Coronary artery (tissue), 2 donors: ENCODE data around the gene EFCAB6.
A peak's percentile ranks its signal among the peaks of the same experiment; 100 is the strongest.

Source experiments
- DNase-seq: peaks from one replicate; pipeline ENCODE4 v3.0.0-alpha.2; 2017; ENCODE audit warnings: low spot score
- H3K27ac ChIP-seq, 2 donors: fragments of 200-600 bp; sonication (generic); one replicate each; pipeline ENCODE4 v1.5.1; 2016 to 2019
- H3K4me3 ChIP-seq: fragments of 200-600 bp; sonication (generic); 2 replicates; pipeline ENCODE4 v1.5.1; 2016; ENCODE audit warnings: mild to moderate bottlenecking, moderate library complexity
- TF ChIP-seq, protein P1 (sequence below): fragments of 200-600 bp; sonication (generic); IDR thresholded peaks from one replicate; pipeline ENCODE4 v1.5.1; 2019; ENCODE audit warnings: antibody characterized with exemption

The EFCAB6 gene

DNA sequence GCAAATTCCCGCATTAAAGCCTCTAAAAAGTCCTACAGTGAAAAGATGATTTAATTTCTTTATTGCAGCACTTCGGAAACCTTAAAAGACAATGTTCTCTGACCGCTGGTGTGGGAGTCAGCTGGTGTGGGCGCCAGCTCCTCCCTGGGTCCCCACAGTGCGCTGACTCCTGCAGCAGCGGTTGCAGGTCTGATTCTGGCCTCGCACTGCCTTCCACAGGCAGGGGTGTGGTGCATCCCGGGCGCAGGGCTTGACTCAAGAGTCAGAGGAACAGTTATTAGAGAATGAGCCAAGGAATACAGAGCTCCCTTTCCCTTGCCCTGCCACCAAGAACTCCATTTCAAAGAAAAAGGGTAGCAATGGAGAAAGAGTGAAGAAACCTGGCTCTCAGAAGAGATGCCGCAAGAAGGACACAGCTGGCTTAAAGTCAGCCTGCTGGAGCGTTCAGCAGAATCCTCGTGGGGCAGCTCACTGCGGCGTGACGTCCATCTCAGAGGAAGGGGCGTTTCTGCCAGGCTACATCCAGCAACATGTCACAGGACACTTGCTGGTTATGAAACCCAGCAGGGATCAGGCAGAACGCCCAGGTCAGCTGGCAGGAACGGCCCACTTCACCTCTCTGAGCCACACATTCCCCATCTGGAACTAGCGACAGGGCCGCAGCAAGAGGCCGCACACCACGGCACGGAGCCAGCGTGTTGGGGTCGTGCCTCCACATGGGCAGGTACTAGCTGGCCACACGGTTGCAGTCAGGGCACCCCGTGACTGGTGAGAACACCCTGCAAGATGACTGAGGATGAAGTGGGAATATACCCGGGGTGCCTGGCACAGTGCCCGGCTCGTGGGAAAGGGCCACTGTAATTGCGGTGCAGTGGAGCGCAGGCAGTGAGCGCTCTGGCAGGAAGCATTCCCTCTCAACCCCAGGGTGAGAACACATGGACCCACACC, 18.1 kb upstream of the EFCAB6 start:
- TF ChIP-seq, protein P1, sequence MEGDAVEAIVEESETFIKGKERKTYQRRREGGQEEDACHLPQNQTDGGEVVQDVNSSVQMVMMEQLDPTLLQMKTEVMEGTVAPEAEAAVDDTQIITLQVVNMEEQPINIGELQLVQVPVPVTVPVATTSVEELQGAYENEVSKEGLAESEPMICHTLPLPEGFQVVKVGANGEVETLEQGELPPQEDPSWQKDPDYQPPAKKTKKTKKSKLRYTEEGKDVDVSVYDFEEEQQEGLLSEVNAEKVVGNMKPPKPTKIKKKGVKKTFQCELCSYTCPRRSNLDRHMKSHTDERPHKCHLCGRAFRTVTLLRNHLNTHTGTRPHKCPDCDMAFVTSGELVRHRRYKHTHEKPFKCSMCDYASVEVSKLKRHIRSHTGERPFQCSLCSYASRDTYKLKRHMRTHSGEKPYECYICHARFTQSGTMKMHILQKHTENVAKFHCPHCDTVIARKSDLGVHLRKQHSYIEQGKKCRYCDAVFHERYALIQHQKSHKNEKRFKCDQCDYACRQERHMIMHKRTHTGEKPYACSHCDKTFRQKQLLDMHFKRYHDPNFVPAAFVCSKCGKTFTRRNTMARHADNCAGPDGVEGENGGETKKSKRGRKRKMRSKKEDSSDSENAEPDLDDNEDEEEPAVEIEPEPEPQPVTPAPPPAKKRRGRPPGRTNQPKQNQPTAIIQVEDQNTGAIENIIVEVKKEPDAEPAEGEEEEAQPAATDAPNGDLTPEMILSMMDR: no peak
- DNase-seq: peak; percentile 88
- Histone ChIP-seq H3K4me3 (peak overlapping the region; percentile 22), H3K27ac (peak overlapping the region; percentile 76 to 85)

DNA sequence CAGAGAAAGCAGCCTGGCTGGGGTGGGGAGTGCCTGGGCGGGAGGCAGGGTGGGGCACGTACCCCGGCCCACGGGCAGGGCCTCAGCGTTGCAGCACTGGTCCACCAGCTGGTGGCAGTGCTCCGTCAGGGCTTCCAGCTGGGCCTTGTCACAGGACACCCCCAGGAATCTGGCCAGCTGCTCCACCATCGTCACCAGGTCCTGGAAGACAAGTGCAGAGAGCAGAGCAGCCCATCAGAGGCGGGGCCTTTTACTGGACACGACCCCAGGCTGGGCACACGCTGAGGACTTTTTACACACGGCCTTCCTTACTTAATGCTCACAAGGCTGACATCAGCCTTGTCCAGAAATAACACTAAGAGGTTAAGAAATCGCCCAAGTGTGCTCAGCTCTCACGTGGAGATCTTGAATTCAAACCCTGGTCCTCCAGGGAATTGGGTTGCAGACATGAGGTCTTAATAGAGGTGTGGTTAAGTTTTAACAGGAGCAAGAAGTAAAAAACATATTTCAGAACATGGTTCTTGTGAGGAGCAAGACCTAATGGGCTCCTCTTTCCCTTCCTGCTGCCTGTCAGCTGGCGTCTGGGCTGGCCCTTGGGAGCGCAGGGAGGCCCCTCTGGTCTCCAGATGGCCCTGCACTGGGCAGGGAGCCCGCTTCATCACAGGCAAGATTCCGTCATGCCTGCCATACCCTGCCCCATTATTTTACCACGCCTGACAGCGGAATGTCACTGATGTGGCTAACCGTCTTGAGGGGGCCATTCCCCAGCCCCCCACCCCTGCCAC, 17.1 kb upstream of the EFCAB6 start:
- TF ChIP-seq, protein P1: peak; percentile 10
- peak overlapping the region; percentile 76 to 85 for H3K27ac ChIP-seq
- H3K4me3 ChIP-seq: peak overlapping the region; percentile 12
- DNase-seq: peak; percentile 91

DNA sequence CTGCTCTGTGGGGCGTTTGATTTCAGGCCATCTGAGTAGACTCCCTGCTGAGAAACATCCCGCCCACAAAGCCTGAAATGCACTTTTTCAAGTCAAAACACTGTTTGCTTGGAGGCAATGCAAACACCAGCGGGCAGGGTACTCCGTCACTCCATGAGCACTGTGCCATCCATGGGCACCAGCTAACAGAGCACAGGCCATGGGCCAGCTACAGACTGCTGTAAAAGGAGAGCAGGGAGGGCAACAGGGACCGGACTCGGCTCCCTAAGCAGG, 16.6 kb upstream of the EFCAB6 start:
- no peak for DNase-seq
- Histone ChIP-seq H3K27ac (peak overlapping the region; percentile 76 to 85), H3K4me3 (peak overlapping the region; percentile 12)
- TF ChIP-seq, protein P1: no peak

DNA sequence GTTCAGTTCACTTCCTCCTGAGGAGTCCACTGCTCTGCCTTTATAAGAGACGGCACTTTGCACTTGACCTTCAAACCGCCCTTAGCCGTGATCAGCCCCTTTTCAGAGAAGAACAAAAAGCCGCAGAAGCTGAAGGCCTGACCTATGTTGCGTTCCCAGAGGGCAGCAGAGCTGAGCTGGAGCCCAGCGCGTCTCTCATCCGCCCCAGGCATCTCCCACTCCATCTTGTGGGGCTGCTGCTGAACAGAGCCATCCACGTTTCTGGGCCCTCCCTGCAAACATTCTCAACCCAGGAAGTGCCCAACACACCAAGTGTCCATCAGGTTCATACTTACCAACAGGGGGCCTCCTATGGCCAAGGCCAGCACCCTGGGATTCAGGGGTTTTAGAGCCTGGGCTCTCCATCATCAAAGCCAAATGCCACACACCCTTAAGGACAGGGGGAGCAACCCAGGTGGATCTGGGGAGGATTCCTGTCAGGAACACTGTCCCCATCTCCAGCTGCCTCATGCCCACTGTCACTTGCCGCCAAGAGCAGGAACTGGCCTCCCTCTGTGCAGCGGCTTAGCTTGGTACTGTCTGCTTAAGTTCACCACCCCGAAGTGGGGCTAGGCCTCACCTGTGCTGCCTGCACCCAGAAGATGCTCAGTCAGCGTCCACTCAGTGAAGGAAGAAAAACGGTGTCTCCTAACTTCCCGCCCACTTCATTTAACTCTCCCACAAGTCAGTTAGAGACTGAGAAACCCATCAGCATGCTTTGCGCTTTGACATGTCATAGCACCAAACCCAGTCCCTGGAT, 16.0 kb upstream of the EFCAB6 start:
- peak overlapping the region; percentile 76 to 85 for H3K27ac ChIP-seq
- H3K4me3 ChIP-seq: no peak overlapping the region
- peak; percentile 63 for DNase-seq
- TF ChIP-seq, protein P1: no peak

DNA sequence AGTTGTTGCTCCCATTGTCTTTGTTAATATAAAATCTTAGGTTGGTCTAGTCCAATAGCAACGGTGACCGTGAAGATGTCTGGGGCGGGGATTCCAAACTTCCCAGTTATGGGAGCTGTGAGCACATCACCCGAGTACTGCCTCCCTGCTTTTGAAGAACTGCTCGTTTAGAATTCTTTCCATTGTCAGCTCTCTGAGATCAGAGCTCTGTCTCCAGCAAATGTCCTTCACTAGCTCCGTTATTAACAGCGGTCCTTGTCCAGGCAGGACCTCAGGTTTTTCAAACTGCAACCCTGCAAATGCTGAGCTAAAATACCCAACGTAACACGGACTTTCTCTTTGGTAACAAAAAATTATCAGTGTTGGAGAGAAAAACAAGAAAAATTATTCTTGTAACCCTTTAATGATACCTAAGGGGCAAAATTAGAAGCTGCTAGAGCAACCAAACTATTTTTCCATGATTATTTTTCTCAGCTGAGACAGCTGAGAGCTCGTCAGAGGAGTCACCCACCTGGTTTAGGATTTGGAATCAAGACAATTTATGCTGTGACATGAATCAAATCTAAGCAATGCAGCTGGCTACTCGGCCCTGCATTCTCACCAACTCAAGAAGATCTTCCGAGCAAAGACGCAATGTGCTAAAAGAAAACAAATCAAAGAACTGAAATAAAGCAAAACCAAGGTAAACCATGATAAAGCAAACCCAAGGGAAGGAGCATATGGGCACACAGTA, 15.1 kb upstream of the EFCAB6 start:
- H3K4me3 ChIP-seq: peak overlapping the region; percentile 19
- peak overlapping the region; percentile 19 to 47 for H3K27ac ChIP-seq
- TF ChIP-seq, protein P1: no peak
- DNase-seq: peak; percentile 12
